Astrocyte (in vitro differentiated cells and primary cell): Measurements from ENCODE around the gene DOCK2.

Source experiments
- CTCF ChIP-seq: IDR thresholded peaks from 2 replicates; pipeline ENCODE4 v1.5.1; 2011; ENCODE audit warnings: low read depth, mild to moderate bottlenecking, inconsistent platforms, low read length, moderate library complexity; ENCODE audit not compliant: insufficient read depth
- EZH2 ChIP-seq: IDR thresholded peaks from 2 replicates; pipeline ENCODE4 v1.6.1; 2012; ENCODE audit warnings: mild to moderate bottlenecking, low read length, inconsistent platforms; ENCODE audit not compliant: insufficient read depth

GRCh38 chr5:170081616-170082015 is 444.5 kb downstream of the DOCK2 start:
- no peak for TF ChIP-seq CTCF
- TF ChIP-seq EZH2: no peak
